Activated naive CD4-positive, alpha-beta T cell (primary cell): ENCODE data around the gene ACTR1A.

Experiments used
- DNase-seq, 4 experiments: peaks; one replicate each; lab custom pipeline; 2025; lab: John Stamatoyannopoulos, UW

The ACTR1A gene

GRCh38 chr10:102485093-102485784 lies 17.3 kb downstream of the ACTR1A start:
- DNase-seq, result no peak

- no peak for DNase-seq
Measured at GRCh38 chr10:102484021-102484420, 18.5 kb downstream of the ACTR1A start.

- DNase-seq, result no peak
Measured at GRCh38 chr10:102480396-102480795, 22.1 kb downstream of the ACTR1A start.

- DNase-seq, result no peak
Measured at GRCh38 chr10:102479651-102480050, 22.9 kb downstream of the ACTR1A start.

GRCh38 chr10:102476466-102477141 lies 25.9 kb downstream of the ACTR1A start:
- peak in 1 of 4 experiments; percentile 13 for DNase-seq

- DNase-seq, result no peak
Measured at GRCh38 chr10:102475451-102476040, 27.0 kb downstream of the ACTR1A start.

GRCh38 chr10:102473445-102474331 lies 28.8 kb downstream of the ACTR1A start:
- peak in 1 of 4 experiments; percentile 26 for DNase-seq

- DNase-seq, result no peak
Measured at GRCh38 chr10:102470579-102471546, 31.6 kb downstream of the ACTR1A start.

GRCh38 chr10:102468683-102469082 lies 33.8 kb downstream of the ACTR1A start:
- no peak for DNase-seq

GRCh38 chr10:102467971-102468438 lies 34.5 kb downstream of the ACTR1A start:
- DNase-seq, result no peak

GRCh38 chr10:102467318-102467717 lies 35.2 kb downstream of the ACTR1A start:
- DNase-seq, result no peak

- DNase-seq, result no peak
Measured at GRCh38 chr10:102465466-102465865, 37.0 kb downstream of the ACTR1A start.

- no peak for DNase-seq
Measured at GRCh38 chr10:102463983-102464382, 38.5 kb downstream of the ACTR1A start.

GRCh38 chr10:102462512-102463054 lies 39.9 kb downstream of the ACTR1A start:
- DNase-seq, result no peak

GRCh38 chr10:102461187-102462054 lies 41.1 kb downstream of the ACTR1A start:
- peak; percentile 68 to 91 (median 80) for DNase-seq

- no peak for DNase-seq
Measured at GRCh38 chr10:102460836-102461186, 41.7 kb downstream of the ACTR1A start.

GRCh38 chr10:102458656-102459055 lies 43.9 kb downstream of the ACTR1A start:
- DNase-seq, result no peak

- DNase-seq, result no peak
Measured at GRCh38 chr10:102457591-102458150, 44.8 kb downstream of the ACTR1A start.

- no peak for DNase-seq
Measured at GRCh38 chr10:102455893-102456471, 46.5 kb downstream of the ACTR1A start.
